GM12878 (cell line): ENCODE measurements around the gene MAN2A1. TPM values are rescaled to one million over a fixed set of nuclear protein-coding genes. Genes with fewer than 3 reads are reported as not detected.

Source experiments
- ATAC-seq: fragments of 200-7000 bp; cut with Tn5 transposase; 3 replicates; pipeline ENCODE4 v1.9.1; 2020; ENCODE audit warnings: mild to moderate bottlenecking, moderate library complexity
- BruUV-seq: library from RNA; stranded (reverse); fragments of 400-500 nt; replicated peaks from 2 replicates; lab custom pipeline; 2021; lab: Mats Ljungman, UMichigan
- CTCF ChIA-PET: fragments of 300-600 bp; sonication (Branson Sonifier 250); formaldehyde crosslinking; extraction: SDS; loops from one replicate; lab custom pipeline; 2021; ENCODE audit warnings: inconsistent platforms; lab: Yijun Ruan, JAX
- POLR2A ChIA-PET: fragments of 350-600 bp; formaldehyde crosslinking; extraction: SDS; loops from one replicate; lab custom pipeline; 2021; ENCODE audit warnings: inconsistent platforms; lab: Charles Lee
- RAD21 ChIA-PET: fragments of 300-600 bp; sonication (Branson Sonifier 250); formaldehyde crosslinking; loops from one replicate; lab custom pipeline; 2023; ENCODE audit warnings: antibody characterized with exemption; ENCODE audit not compliant: unreplicated experiment; lab: Charles Lee
- SMC1A ChIA-PET: fragments of 300-600 bp; sonication (Branson Sonifier 250); formaldehyde crosslinking; loops from one replicate; lab custom pipeline; 2023; ENCODE audit not compliant: unreplicated experiment, uncharacterized antibody; lab: Charles Lee
- DNase-seq: peaks from one replicate; pipeline ENCODE4 v3.0.0-alpha.2; 2011; ENCODE audit warnings: low read depth, low spot score
- FAIRE-seq: peaks from 3 replicates; lab custom pipeline; 2011; peaks lifted over from hg19 to GRCh38; lab: Jason Lieb, UNC
- H2AFZ ChIP-seq: 2 replicates; pipeline ENCODE4 v1.6.0; 2011; ENCODE audit warnings: low read depth, low read length, control low read depth; ENCODE audit not compliant: control insufficient read depth
- H3K27ac ChIP-seq: 2 replicates; pipeline ENCODE4 v1.5.1; 2011; ENCODE audit warnings: control low read depth; ENCODE audit not compliant: control insufficient read depth, insufficient read depth
- H3K27me3 ChIP-seq, 2 experiments: replicated peaks in 1 of 2; 2 replicates each; pipeline versions ENCODE4 v1.6.0 to v1.6.1; 2011; ENCODE audit warnings: low read length in 1 of 2; ENCODE audit not compliant: control insufficient read depth in 2 of 2, insufficient read depth in 2 of 2
- H3K36me3 ChIP-seq, 2 experiments: 2 replicates each; pipeline ENCODE4 v1.5.1; 2011; ENCODE audit warnings: low read length in 1 of 2; ENCODE audit not compliant: control insufficient read depth in 2 of 2, insufficient read depth in 2 of 2
- H3K4me1 ChIP-seq: 2 replicates; pipeline ENCODE4 v1.6.1; 2011; ENCODE audit warnings: mild to moderate bottlenecking, low read length, moderate library complexity, mixed read lengths; ENCODE audit not compliant: control insufficient read depth, insufficient read depth
- H3K4me2 ChIP-seq: 2 replicates; pipeline ENCODE4 v1.6.0; 2011; ENCODE audit warnings: control low read depth; ENCODE audit not compliant: control insufficient read depth, insufficient read depth
- H3K4me3 ChIP-seq: fragments of 200-600 bp; sonication (generic); 2 replicates; pipeline ENCODE4 v1.5.1; 2016
- H3K79me2 ChIP-seq: 2 replicates; pipeline ENCODE4 v1.6.0; 2011; ENCODE audit warnings: low read length; ENCODE audit not compliant: control insufficient read depth, insufficient read depth
- H3K9ac ChIP-seq: 2 replicates; pipeline ENCODE4 v1.8.0; 2011; ENCODE audit warnings: low read length, control low read depth, mixed read lengths; ENCODE audit not compliant: control insufficient read depth, insufficient read depth
- H3K9me3 ChIP-seq: replicated peaks from 3 replicates; pipeline ENCODE4 v1.5.1; 2011; ENCODE audit warnings: mild to moderate bottlenecking, low read length; ENCODE audit not compliant: control insufficient read depth, insufficient read depth
- H4K20me1 ChIP-seq: 2 replicates; pipeline ENCODE4 v1.6.0; 2011; ENCODE audit not compliant: control insufficient read depth, insufficient read depth
- ASH2L ChIP-seq: fragments of 300-600, 200-600 bp; sonication (generic); IDR thresholded peaks from 2 replicates; pipeline ENCODE4 v1.6.1; 2017; ENCODE audit warnings: low read depth, mild to moderate bottlenecking, borderline replicate concordance
- CBX5 ChIP-seq: sonication (generic); IDR thresholded peaks from 2 replicates; pipeline ENCODE4 v1.6.1; 2016; ENCODE audit warnings: low read depth, moderate library complexity, mild to moderate bottlenecking, inconsistent platforms
- EZH2 ChIP-seq: IDR thresholded peaks from 2 replicates; pipeline ENCODE4 v1.6.1; 2012; ENCODE audit warnings: low read depth, mild to moderate bottlenecking, control low read depth, inconsistent platforms, low read length, borderline replicate concordance; ENCODE audit not compliant: control insufficient read depth
- GATAD2B ChIP-seq: fragments of 450-650 bp; conservative IDR thresholded peaks from 2 replicates; pipeline ENCODE4 v1.6.1; 2017; ENCODE audit warnings: low read depth, mild to moderate bottlenecking, moderate library complexity
- HDAC2 ChIP-seq: fragments of 200-600 bp; sonication (generic); IDR thresholded peaks from 2 replicates; pipeline ENCODE4 v1.6.1; 2017
- MYC ChIP-seq: IDR thresholded peaks from 2 replicates; pipeline ENCODE4 v1.6.1; 2011; ENCODE audit warnings: mild to moderate bottlenecking, low read length, moderate library complexity, inconsistent platforms; ENCODE audit not compliant: insufficient read depth, insufficient replicate concordance, insufficient read length, severe bottlenecking
- NR2F1 ChIP-seq: fragments of 450-650 bp; conservative IDR thresholded peaks from 2 replicates; pipeline ENCODE4 v1.6.1; 2017; ENCODE audit warnings: mild to moderate bottlenecking
- POU2F2 ChIP-seq: IDR thresholded peaks from 3 replicates; pipeline ENCODE4 v1.6.1; 2011; ENCODE audit warnings: low read depth, mild to moderate bottlenecking, low read length, borderline replicate concordance
- RBBP5 ChIP-seq: fragments of 200-600 bp; sonication (generic); conservative IDR thresholded peaks from 2 replicates; pipeline ENCODE4 v1.6.1; 2016
- RCOR1 ChIP-seq: conservative IDR thresholded peaks from 2 replicates; pipeline ENCODE4 v1.6.1; 2012; ENCODE audit warnings: low read depth, low read length, improper control_type of control experiment
- ZBTB40 ChIP-seq: fragments of 450-650 bp; IDR thresholded peaks from 2 replicates; pipeline ENCODE4 v1.6.1; 2016; ENCODE audit warnings: mild to moderate bottlenecking, moderate library complexity, borderline replicate concordance
- ZNF207 ChIP-seq: fragments of 450-650 bp; IDR thresholded peaks from 2 replicates; pipeline ENCODE4 v1.6.1; 2014; ENCODE audit warnings: antibody characterized with exemption, mild to moderate bottlenecking, borderline replicate concordance
- ZNF384 ChIP-seq: IDR thresholded peaks from 2 replicates; pipeline ENCODE4 v1.6.1; 2012; ENCODE audit warnings: low read depth, mild to moderate bottlenecking, low read length, improper control_type of control experiment, borderline replicate concordance
- ZNF622 ChIP-seq: fragments of 450-650 bp; IDR thresholded peaks from 2 replicates; pipeline ENCODE4 v1.6.1; 2017; ENCODE audit warnings: mild to moderate bottlenecking, inconsistent platforms
- WGBS: methylation state at CpG from one replicate; pipeline ENCODE4 v1.1.6; 2016; ENCODE audit warnings: low lambda C conversion rate; ENCODE audit not compliant: insufficient replicate concordance, insufficient coverage; ENCODE audit errors: missing lambda C conversion rate; 5-methylcytosine and 5-hydroxymethylcytosine counted together
- in situ Hi-C: fragments of 300-500 bp; cut with MboI; formaldehyde crosslinking; loops from 9 replicates; pipeline ENCODE4 v1.14.3; 2018; ENCODE audit warnings: mixed read lengths
- intact Hi-C: fragments of 100-400 bp; cut with micrococcal nuclease; formaldehyde crosslinking; loops from one replicate; pipeline ENCODE4 v1.14.2; 2022; ENCODE audit not compliant: unreplicated experiment
- polyA plus RNA-seq, 11 experiments: library from polyadenylated mRNA; depleted of rRNA in 4 of 11; unstranded in 6 of 11; stranded (reverse) in 5 of 11; fragments of >200 nt; fragmentation: Nextera tagmentation in 4 of 11; fragmentation: Illumina TruSeq in 1 of 11; extraction: Ambion mirVana in 4 of 11; extraction: Trizol in 1 of 11; gene quantifications; 1 replicate in 1 of 11; 2 replicates in 10 of 11; pipeline versions ENCODE4 v1.2.1 to v1.2.3, GENCODE V29; 2011 to 2016; ENCODE audit warnings: inconsistent platforms in 2 of 11, missing spikeins in 2 of 11, low read depth in 1 of 11
- total RNA-seq, 4 experiments: library from RNA; depleted of rRNA in 3 of 4; stranded (reverse); fragments of >200 nt in 3 of 4; fragmentation: Illumina TruSeq in 1 of 4; extraction: Trizol in 1 of 4; gene quantifications; 2 replicates each; pipeline versions ENCODE4 v1.2.1 to v1.2.3, GENCODE V29; 2013 to 2021

The MAN2A1 gene
- total and polyA plus RNA-seq, 10 of the 15 experiments (the other 5 are each of a cell fraction or from before 2014, with no cell fraction given): 4.2 to 27.9 (median 10.5) TPM

DNA sequence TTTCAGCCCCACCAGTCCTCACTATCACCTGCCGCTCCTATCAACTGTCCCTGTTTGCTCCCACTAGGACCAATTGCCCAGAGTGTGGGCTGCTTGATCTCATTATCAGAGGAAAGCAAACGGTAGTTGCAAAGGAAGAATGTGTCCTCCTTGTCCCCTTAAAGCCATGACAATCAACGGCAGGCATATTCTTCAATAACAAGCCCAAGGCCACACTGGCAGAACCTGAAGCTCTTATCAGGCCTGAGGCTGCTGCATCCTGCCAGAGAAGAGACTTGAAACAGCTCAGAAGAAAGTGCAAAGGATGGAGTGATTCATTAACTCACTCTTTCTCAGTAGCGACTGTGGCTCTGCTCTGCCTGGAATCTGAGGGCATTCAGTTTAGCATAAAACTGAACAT lies 39.2 kb upstream of the MAN2A1 start:
- TF ChIP-seq RBBP5: no peak
- no peak for TF ChIP-seq ZNF384
- Histone ChIP-seq H3K79me2 (no peaks in the 10 kb centered on the region), H2AFZ (no peak overlapping the region), H3K4me3 (no peak overlapping the region), H3K27me3 (no peaks in the 10 kb centered on the region), H3K4me1 (no peaks in the 10 kb centered on the region), H3K27ac (no peak overlapping the region), H3K9me3 (no peaks in the 10 kb centered on the region), H3K4me2 (no peak overlapping the region), H4K20me1 (no peaks in the 10 kb centered on the region), H3K36me3 (no peaks in the 10 kb centered on the region), H3K9ac (no peak overlapping the region)
- no peak for DNase-seq
- CTCF ChIA-PET: no interaction called here
- no peak for ATAC-seq
- in situ Hi-C loops: no loop called here
- RAD21 ChIA-PET: no interaction called here
- POLR2A ChIA-PET: no interaction called here
- SMC1A ChIA-PET: no interaction called here
- FAIRE-seq: no peak
- intact Hi-C loops: no loop called here
- BruUV-seq: no TSS peak
- WGBS: 53% methylated on average over 4 of the region's 4 CpGs

DNA sequence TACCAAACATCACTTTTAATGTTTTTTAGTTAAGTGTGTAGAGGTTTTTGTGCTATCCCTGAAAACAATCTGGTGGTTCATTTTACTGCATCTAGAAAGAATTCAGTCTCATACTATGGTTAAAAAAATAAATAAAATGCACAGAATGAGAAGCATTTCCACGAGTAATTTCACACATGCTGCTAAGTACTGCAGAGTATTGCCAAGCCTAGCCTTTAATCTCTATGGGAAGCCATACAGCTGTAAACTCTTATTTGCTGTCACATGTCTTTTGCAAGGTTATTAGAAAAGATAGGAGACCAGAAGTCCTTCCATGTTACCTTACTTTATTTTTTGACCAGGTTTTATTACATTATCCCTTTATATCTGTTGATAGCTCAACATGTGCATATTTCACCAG lies 37.6 kb upstream of the MAN2A1 start:
- in situ Hi-C loops: no loop called here
- intact Hi-C loops: no loop called here
- Histone ChIP-seq H3K27me3 (no peaks in the 10 kb centered on the region), H4K20me1 (no peaks in the 10 kb centered on the region), H3K4me1 (no peaks in the 10 kb centered on the region), H3K27ac (no peak overlapping the region)
- SMC1A ChIA-PET: no interaction called here
- TF ChIP-seq POU2F2 (no peak), CBX5 (no peak), ZNF622 (no peak), ASH2L (no peak), RCOR1 (no peak), ZBTB40 (no peak), GATAD2B (no peak), NR2F1 (no peak), EZH2 (no peak), ZNF207 (no peak), MYC (no peak), HDAC2 (no peak)
- TF ChIP-seq, all 136 proteins: peak for 0
- ATAC-seq (no peak), DNase-seq (no peak), FAIRE-seq (no peak)
- no peaks in the 10 kb centered on the region for H3K9me3 ChIP-seq
- H3K79me2 ChIP-seq: no peaks in the 10 kb centered on the region
- ChIA-PET CTCF (no interaction called here), RAD21 (no interaction called here), POLR2A (no interaction called here)
- WGBS: 0% methylated on average over 1 of the region's 1 CpG
- H3K4me2 ChIP-seq: no peak overlapping the region
- H2AFZ ChIP-seq: no peak overlapping the region
- H3K4me3 ChIP-seq: no peak overlapping the region
- no peak overlapping the region for H3K9ac ChIP-seq
- H3K36me3 ChIP-seq: no peaks in the 10 kb centered on the region
- BruUV-seq: no TSS peak
